Smooth muscle cell (in vitro differentiated cells): Measurements from ENCODE around the gene PLAC8. TPM values are rescaled to one million over a fixed set of nuclear protein-coding genes. Genes with fewer than 3 reads are reported as not detected.

Experiments used
- DNase-seq: peaks from one replicate; lab custom pipeline; 2025; ENCODE audit not compliant: unreplicated experiment; lab: John Stamatoyannopoulos, UW
- H2AFZ ChIP-seq: fragments of 200-600 bp; sonication (generic); 2 replicates; pipeline ENCODE4 v1.6.0; 2016; ENCODE audit warnings: antibody characterized with exemption, low read depth, mild to moderate bottlenecking
- H3F3A ChIP-seq: fragments of 200-600 bp; sonication (generic); 2 replicates; pipeline ENCODE4 v1.6.0; 2017; ENCODE audit warnings: antibody characterized with exemption, low read depth
- H3K27ac ChIP-seq: fragments of 200-600 bp; sonication (generic); 2 replicates; pipeline ENCODE4 v1.5.1; 2016; ENCODE audit warnings: low read depth, mild to moderate bottlenecking
- H3K27me3 ChIP-seq: fragments of 200-600 bp; sonication (generic); 2 replicates; pipeline ENCODE4 v1.6.1; 2016; ENCODE audit warnings: low read depth, mild to moderate bottlenecking
- H3K36me3 ChIP-seq: fragments of 200-600 bp; sonication (generic); 2 replicates; pipeline ENCODE4 v1.5.1; 2016; ENCODE audit warnings: low read depth
- H3K4me1 ChIP-seq: fragments of 200-600 bp; sonication (generic); 2 replicates; pipeline ENCODE4 v1.5.1; 2016; ENCODE audit warnings: low read depth
- H3K4me2 ChIP-seq: fragments of 200-600 bp; sonication (generic); 2 replicates; pipeline ENCODE4 v1.6.0; 2016; ENCODE audit warnings: mild to moderate bottlenecking
- H3K4me3 ChIP-seq: fragments of 200-600 bp; sonication (generic); 2 replicates; pipeline ENCODE4 v1.5.1; 2016; ENCODE audit warnings: mild to moderate bottlenecking
- H3K79me2 ChIP-seq: fragments of 200-600 bp; sonication (generic); 2 replicates; pipeline ENCODE4 v1.6.0; 2016; ENCODE audit warnings: low read depth, mild to moderate bottlenecking
- H3K9ac ChIP-seq: fragments of 200-600 bp; sonication (generic); 2 replicates; pipeline ENCODE4 v1.6.0; 2016; ENCODE audit warnings: low read depth
- H3K9me3 ChIP-seq: fragments of 200-600 bp; sonication (generic); replicated peaks from 2 replicates; pipeline ENCODE4 v1.5.1; 2016; ENCODE audit warnings: low read depth
- H4K20me1 ChIP-seq: fragments of 200-600 bp; sonication (generic); 2 replicates; pipeline ENCODE4 v1.6.0; 2016; ENCODE audit warnings: low read depth
- CTCF ChIP-seq: fragments of 200-600 bp; sonication (generic); IDR thresholded peaks from 2 replicates; pipeline ENCODE4 v1.5.1; 2017; ENCODE audit warnings: borderline replicate concordance, mild to moderate bottlenecking, antibody characterized with exemption; ENCODE audit not compliant: insufficient read depth, poor library complexity, severe bottlenecking
- WGBS: methylation state at CpG from one replicate; pipeline ENCODE4 v1.1.7; 2016; ENCODE audit warnings: low lambda C conversion rate; 5-methylcytosine and 5-hydroxymethylcytosine counted together
- polyA plus RNA-seq: library from polyadenylated mRNA; unstranded; fragments of >200 nt; fragmentation: Nextera tagmentation; extraction: Ambion mirVana; gene quantifications from 2 replicates; pipeline ENCODE4 v1.2.1, GENCODE V29; 2016
- total RNA-seq: library from RNA; depleted of rRNA; stranded (reverse); fragments of >200 nt; gene quantifications from 2 replicates; pipeline ENCODE4 v1.2.3, GENCODE V29; 2014

Gene PLAC8
- total and polyA plus RNA-seq, 2 experiments from 2014 or later = 5.0 to 25.6 TPM

GRCh38 chr4:83110970-83111750 lies 3.4 kb downstream of the PLAC8 start:
- Histone ChIP-seq H3K27ac (no peak overlapping the region), H3K4me3 (no peak overlapping the region), H3K4me2 (no peak overlapping the region), H4K20me1 (no peaks in the 10 kb centered on the region), H3K79me2 (no peaks in the 10 kb centered on the region), H3F3A (no peaks in the 10 kb centered on the region), H3K27me3 (no peaks in the 10 kb centered on the region), H3K4me1 (no peaks in the 10 kb centered on the region), H3K9me3 (no peaks in the 10 kb centered on the region), H2AFZ (no peak overlapping the region), H3K9ac (no peak overlapping the region), H3K36me3 (no peaks in the 10 kb centered on the region)
- no peak for TF ChIP-seq CTCF
- DNase-seq = no peak
- 91% methylated on average over 8 of the region's 8 CpGs for whole genome bisulfite sequencing

- peak overlapping the region; percentile 72 for H3K4me3 ChIP-seq
- peak overlapping the region; percentile 93 for H3K4me2 ChIP-seq
- H2AFZ ChIP-seq = peak overlapping the region; percentile 98
- no peaks in the 10 kb centered on the region for H3K36me3 ChIP-seq
- H4K20me1 ChIP-seq = no peaks in the 10 kb centered on the region
- DNase-seq = peak; percentile 25
- TF ChIP-seq CTCF = peak; percentile 59
- 8% methylated on average over 18 of the region's 18 CpGs for WGBS
- no peaks in the 10 kb centered on the region for H3K27me3 ChIP-seq
- no peaks in the 10 kb centered on the region for H3F3A ChIP-seq
- peak overlapping the region; percentile 40 for H3K9ac ChIP-seq
- no peaks in the 10 kb centered on the region for H3K9me3 ChIP-seq
- no peaks in the 10 kb centered on the region for H3K79me2 ChIP-seq
- H3K27ac ChIP-seq = no peak overlapping the region
- no peaks in the 10 kb centered on the region for H3K4me1 ChIP-seq
These were observed 4.1 kb downstream of the PLAC8 start for GRCh38 chr4:83110223-83110945.

GRCh38 chr4:83109480-83110222 lies 4.9 kb downstream of the PLAC8 start:
- TF ChIP-seq CTCF = no peak
- peak overlapping the region; percentile 98 for H2AFZ ChIP-seq
- no peaks in the 10 kb centered on the region for H3K36me3 ChIP-seq
- peak overlapping the region; percentile 40 for H3K9ac ChIP-seq
- peak overlapping the region; percentile 72 for H3K4me3 ChIP-seq
- no peak overlapping the region for H3K27ac ChIP-seq
- H3K4me1 ChIP-seq = no peaks in the 10 kb centered on the region
- H3K9me3 ChIP-seq = no peaks in the 10 kb centered on the region
- H3F3A ChIP-seq = no peaks in the 10 kb centered on the region
- WGBS = 1% methylated on average over 62 of the region's 64 CpGs
- H3K4me2 ChIP-seq = peak overlapping the region; percentile 93
- no peaks in the 10 kb centered on the region for H4K20me1 ChIP-seq
- H3K79me2 ChIP-seq = no peaks in the 10 kb centered on the region
- H3K27me3 ChIP-seq = no peaks in the 10 kb centered on the region
- DNase-seq = peak; percentile 21
